NCI-H510A (cell line): ENCODE measurements around the gene SHE.

Experiments
- DNase-seq: peaks from one replicate; lab custom pipeline; 2025; lab: John Stamatoyannopoulos, UW

SHE gene

DNA sequence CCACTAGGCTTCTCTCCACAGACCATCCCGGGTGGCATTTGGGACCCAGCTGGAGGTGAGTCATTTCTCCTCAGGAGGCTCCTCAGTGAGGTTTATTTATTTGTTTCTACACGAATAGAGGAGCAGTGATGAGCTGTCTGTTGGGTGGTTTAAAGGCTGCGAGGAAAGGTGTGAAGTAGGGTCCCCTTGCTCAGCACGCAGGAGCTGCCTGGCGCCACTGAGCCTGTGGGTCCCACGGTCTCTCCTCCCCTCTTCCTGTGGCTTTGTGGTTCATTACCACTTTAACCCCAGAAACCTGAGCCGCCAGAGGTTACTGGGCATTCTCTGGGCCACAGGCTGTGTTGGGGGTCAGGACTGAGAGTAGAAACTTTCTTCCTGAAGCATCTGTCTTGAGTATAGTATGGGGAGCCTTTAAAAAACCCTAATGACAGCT, 57.2 kb downstream of the SHE start:
- DNase-seq, result no peak

DNA sequence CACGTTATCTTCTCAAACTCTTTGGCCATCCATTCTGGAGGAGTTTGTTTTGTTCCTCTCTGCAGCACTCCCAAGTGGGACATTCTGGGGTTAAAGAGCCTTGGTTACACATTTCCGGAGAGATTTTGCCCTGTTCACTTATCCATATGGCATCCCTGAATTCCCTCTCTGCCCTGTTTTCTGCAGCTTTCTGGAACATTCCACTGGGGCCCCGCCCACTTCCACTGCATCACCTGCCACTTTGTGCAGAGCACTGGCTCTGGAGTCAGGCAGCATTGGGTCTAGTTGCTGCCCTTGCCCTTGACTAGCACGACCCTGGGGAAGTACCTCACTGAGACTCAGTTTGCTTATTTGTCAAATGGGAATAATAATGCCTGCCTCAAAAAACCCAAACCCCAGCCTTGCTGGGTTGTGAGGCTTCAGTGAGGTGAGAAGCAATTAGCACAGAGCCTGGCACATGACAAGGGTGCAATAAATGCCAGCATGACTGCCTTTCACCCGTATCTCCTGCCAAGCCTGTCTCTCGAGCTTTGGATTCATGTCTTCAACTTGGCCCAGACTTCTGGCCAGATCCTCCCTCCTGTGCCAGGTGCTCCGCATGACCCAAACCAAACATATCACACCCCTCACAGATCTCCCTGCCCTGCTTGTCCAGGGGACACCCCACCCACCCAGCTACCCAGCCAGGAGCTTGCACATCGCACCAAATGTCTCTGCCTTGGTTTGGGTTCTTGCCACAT, 58.8 kb downstream of the SHE start:
- DNase-seq, result no peak

DNA sequence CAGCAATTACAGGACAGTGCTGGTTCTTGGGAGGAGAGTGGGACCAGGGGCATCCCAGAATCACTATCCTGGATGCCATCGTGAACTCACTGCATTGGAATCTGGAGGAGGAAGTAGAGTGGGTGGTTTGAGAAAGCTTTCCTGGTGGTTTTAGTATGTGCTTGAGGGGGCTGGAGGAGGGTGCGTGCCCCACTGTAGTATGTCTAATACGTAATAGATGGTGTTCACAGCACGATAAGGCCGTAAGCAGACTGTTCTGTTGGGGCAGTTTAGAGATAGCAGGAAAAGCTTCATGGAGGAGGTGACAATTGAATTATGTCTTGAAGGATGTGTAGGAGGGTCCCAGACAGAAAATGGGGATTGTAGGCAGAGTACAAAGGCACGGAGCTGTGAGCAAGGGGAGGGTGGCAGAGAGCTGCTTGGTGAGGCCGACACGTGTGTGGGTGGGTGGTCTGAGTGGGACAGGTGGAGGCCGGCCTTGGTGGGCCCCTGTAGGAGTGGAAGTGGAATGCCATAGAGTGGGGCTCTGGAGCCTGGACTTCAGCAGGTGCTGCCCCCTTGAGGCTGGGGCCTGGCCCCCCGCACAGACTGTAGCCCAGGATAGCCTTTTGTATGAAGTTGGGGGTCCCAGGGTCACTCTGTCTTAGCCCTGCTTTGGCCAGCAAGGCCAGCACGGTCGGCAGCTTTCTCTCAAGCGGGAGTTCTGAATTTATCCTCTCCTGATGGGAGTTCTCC, 60.0 kb downstream of the SHE start:
- DNase-seq, result no peak

DNA sequence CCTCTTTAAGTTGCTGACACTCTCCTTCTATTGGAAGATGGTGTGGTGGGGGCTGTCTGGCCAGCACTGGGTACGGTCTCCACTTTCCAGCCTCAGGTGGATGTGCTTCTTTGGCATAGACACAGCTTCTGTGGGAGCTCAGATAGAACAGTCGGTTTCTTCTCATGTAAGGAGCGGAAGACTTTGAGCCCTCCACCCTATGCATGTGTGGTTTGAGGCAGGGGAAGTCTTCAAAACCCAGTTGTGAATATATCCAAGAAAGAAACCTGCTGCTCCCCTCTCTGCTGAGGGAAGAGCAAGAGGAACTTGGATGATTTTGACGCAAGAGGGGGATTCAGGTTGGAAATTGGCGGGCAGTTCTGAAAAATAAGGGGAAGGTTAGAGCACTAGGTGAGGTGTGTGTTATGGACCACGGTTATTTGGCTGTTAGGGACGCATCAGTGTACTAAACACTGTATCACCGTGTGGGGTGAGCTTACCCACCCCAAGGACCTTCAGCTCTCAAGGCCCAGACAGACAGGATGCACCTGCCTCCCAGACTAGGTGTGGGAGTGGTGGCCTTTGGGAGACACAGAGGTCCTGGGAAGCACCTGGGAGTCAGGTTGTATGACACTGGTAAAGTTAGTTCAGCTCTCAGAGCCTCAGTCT, 60.8 kb downstream of the SHE start:
- no peak for DNase-seq

DNA sequence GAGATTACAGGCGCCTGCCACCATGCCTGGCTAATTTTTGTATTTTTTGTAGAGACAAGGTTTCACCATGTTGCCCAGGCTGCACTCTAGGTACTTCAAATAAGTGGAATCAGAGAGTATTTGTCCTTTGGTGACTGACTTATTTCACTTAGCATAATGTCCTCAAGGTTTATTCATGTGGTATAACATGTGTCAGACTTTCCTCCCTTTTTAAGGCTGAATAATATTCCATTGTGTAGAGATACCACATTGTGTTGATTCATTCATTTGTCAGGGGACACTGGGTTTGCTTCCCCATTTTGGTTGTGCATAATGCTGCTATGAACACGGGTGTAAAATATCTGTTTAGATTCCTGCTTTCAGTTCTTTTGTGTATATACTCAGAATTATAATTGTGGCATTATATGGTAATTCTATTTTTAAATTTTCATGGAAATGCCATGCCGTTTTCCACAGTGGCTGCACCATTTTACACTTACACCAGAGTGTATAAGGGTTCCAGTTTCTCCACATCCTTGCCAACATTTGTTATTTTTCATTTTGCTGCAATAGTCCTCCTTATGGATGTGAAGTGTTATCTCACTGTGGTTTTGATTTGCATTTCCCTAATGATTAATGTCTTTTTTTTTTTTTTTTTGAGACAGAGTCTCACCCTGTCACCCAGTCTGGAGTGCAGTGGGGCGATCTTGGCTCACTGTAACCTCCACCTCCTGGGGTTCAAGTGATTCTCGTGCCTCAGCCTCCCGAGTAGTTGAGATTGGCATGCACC, 62.0 kb downstream of the SHE start:
- DNase-seq, result no peak

DNA sequence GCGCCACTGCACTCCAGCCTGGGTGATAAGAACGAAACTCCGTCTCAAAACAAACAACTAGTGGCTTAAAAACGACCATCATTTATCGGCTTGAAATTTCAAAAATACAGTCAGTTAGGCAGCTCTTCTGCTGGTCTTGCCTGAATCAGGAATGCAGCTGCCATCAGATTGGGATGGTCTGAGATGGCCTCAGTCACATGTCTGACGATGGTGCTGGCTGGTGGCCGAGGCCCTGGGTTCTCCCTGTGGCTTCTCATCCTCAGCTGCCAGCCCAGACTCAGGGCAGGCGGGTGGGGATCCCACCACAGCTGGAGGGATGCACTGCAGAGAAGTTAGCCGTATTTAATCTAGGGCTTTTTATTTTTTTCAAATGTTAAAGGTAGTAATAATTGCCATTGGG, 65.8 kb downstream of the SHE start:
- no peak for DNase-seq

DNA sequence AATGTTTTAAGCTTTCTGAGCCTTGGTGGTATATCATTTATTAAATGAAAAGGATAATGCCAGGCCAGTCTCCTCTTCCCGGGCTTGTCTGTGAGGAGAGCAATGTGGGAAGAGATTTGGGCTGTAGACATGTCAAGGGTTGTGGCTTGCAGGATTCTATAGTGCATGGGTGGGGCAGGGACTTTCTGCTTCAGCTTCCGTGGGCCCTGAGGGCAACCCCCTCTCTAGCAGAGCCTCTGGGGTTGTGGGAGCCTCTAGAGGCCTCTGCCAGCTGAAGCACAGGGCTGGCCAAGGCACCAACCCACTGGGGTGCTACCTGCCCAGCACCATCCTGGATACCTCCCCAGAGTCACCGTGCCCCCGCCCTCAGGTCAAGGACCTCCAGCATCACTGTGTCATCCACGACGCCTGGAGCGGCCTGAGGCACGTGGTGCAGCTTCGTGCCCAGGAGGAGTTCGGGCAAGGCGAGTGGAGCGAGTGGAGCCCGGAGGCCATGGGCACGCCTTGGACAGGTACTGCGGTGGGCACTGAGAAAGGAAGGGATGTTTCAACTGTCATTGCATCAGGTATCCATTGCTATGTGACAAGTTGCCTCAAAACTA, 66.5 kb downstream of the SHE start:
- no peak for DNase-seq

DNA sequence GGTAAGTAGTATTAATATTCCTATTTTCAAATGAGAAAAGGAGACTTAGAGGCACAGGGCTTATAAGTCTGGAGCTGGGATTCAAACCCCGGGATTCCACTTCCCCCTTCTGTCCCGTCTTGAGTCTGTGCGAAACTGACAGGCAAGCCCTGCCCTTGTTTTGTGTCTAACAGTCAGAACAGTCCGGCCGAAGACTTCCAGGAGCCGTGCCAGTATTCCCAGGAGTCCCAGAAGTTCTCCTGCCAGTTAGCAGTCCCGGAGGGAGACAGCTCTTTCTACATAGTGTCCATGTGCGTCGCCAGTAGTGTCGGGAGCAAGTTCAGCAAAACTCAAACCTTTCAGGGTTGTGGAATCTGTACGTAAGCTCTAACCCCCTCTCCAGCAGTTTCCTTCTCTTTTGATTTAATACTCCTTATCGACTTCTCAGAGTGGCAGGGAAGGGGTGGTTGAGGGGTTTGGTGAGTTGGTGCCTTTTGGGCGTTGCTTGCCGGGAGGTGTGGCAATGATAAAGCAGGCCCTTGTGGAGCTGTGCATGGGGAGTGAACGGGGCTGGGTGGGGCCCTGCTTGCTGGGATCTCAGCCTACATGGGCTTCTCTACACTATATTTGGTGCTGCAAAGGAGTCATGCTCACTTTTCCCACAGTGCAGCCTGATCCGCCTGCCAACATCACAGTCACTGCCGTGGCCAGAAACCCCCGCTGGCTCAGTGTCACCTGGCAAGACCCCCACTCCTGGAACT, 67.7 kb downstream of the SHE start:
- DNase-seq, result no peak

DNA sequence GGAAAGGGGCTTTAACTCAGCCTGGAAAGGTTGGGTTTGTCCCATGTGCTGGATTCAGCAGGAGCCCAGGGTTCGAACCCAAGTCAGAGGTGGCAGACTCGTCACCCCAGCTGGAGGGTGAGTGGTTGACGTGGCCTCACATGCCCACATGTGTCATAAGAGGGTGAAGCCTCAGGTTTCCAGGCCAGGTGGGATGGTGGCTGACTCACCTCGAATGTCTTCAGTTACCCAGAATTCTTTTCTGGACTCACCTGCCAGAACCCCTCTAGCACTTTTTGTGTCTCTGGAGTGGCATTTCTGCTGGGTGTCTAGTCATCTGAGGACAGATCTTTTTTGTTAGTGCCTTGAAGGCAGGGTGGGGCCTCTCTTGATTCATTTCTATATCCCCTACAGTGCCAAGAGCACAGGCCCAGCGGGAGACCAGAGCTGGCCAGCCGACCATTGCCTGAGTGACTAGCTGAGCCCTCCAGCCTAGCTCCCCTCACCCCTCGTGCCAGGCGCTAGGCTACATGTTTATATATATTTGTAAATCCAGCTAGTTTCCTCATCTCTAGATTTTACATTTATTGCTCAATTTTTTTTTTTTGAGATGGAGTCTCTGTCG, 68.9 kb downstream of the SHE start:
- DNase-seq, result no peak

DNA sequence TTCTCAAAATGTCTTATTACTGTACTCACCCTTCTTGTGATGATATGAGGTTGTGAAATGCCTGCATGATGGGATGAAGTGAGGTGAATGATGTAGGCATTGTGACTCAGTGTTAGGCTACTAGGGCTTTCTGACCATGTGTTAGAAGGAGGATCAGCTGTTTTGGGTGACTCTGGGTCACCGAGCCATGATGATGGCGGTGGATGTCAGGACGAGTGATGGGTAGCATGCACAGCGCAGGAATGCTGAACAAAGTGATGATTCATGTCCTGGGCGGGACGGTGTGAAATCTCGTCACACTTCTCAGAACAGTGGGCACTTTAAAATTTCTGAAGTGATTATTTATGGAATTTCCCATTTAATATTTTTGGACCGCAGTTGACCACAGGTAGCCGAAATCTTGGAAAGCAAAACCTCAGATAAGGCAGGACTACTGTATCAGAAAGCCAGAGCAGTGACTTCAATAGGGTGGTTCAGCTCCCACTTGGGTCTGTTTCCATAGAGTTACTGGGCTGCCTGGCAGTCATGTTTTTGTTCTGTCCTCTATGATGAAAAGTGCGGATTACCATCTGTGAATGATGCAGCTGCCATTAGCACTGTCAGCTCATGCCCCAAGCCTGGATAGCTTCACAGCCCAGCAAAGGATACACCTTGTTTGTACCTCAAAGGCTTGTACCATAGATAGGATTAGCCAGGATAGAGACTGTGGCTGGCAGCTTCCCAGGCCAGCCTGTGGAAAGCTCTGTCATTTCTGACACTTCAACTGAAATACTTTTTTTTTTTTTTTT, 70.4 kb downstream of the SHE start:
- no peak for DNase-seq

DNA sequence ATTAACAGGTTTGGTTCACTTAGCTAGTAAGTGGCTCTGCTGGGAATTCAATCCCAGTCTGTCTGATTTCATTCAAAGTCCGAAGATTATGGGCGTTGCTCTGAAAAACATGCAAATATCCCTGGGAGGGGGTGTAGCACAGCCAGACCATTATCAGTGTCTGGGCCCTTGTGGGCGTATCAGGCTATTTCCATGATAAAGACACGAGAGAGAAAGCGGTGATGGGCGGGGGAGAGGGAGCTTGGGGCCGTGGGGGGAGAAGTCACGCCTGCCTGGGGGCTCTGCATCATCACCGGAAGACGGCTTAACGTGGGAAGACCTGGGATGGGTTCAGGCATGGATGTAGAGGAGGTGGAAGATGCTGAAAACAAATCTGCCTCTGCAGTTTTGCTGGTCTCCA, 71.3 kb downstream of the SHE start:
- DNase-seq, result no peak

DNA sequence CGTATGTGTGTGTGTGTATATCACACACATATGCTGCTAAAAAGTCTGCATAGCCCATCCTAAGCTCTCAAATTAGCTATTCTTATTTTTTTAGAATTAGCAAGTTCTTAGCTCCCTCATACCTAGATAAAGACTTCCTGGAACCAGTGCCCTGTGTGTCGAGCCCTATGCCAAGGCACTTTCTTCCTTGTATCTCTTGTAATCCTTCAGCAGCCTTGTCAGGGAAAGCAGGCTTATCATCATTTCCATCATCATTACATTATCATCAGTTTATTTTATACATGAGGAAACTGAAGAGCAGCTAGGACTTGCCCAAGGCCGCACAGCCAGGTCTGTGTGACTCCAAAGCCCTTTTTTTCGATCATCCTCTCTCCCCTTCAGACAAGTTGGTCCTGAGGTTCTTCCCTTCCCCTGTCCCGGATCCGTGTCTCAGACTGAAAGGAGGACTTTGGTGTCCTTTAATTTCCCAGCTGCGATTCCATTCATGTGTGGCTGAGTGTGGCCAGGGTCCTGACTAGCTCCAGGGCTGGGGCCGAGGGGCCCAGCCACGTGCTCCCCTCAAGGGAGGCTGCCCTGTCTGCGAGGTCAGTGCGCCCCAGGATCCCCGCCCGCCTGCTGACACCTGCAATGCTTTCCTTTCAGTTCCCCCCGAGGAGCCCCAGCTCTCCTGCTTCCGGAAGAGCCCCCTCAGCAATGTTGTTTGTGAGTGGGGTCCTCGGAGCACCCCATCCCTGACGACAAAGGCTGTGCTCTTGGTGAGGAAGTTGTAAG, 72.2 kb downstream of the SHE start:
- no peak for DNase-seq
